GM19455 (cell line): ENCODE measurements around the gene KIAA1958.
A peak's percentile ranks its signal among the peaks of the same experiment; 100 is the strongest.
"Not testable (repeated sequence)": the region's sequence is repeated elsewhere in the genome, so short reads cannot be mapped to it uniquely, and the experiment has no call there.

ENCODE experiments used
- ATAC-seq: cut with Tn5 transposase; IDR thresholded peaks from one replicate; pipeline ENCODE4 v1.9.1; 2021; ENCODE audit not compliant: unreplicated experiment

The KIAA1958 gene

GRCh38 chr9:112586599-112587155 lies 100.0 kb downstream of the KIAA1958 start:
- no peak for ATAC-seq

DNA sequence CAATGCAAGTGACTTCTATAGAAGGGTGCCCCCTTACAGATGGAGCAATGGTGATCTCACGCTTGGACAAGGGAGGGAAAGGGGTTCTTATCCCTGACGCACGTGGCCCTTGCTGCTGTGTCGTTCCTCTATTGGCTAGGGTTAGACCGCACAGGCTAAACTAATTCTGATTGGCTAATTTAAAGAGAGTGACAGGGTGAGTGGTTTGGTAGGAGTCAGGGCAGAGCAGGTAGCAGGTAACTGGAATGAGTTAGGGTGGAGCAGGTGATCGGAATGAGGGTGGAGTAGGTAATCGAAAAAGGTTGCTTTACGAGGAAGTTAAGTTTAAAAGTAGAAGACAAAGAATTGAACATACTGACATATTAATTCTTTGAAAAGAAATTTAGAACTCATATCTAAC lies 105.2 kb downstream of the KIAA1958 start:
- ATAC-seq: not testable (repeated sequence)

DNA sequence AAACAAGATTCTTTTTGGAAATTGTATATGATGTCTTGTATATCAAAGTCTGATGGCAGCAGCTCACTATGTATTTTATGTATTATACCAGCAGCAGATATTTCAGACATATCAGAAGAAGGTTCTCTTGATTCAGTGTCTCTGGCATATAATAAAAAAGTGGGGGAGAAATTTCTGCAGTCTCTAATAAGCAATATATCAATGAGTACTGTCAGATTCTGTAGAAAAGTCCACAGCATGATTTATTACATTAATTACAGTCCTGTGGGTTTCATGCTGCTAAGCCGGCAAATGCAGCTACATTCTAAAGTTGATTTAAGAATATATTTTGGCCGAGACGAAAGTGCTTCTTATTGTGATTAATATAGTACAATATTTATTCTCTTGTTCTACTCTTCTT lies 113.1 kb downstream of the KIAA1958 start:
- ATAC-seq: no peak

DNA sequence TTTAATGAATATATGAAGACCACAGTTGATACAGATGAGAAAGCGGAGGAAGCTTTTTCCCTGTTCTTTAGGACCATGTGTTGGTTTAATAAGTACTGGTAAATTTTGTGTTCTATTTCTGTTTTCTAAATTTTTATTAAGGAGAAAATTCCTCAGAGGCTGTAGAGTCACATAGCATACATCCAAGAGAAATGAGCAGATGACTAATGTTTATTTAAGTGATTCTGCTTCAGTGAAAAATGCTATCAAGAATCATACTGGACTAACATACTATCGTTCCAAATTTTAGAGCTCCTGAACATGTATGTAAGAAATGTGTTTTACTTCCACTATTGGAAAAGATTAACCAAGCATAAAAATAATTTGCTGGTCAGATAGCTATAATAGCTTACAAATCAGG lies 115.0 kb downstream of the KIAA1958 start:
- ATAC-seq: no peak

DNA sequence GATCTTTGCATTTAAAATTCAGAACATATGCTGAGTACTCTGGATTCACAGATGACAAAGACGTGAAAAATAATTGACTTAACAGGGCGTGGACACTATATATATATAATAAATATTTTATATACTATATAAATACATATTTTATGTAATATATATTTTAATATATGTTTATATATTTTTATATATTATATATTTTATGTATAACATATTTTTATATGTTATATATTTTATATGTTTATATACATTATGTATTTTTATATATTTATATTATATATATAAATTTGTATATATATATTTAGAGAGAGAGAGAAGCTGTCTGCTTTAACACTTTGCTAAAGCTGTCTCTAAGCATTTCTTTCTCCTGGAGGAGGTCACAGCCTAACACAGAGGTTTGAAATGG lies 118.2 kb downstream of the KIAA1958 start:
- ATAC-seq: no peak

- peak; percentile 97 for ATAC-seq
Observed at GRCh38 chr9:112605518-112605917, 118.9 kb downstream of the KIAA1958 start.

GRCh38 chr9:112605963-112606699 lies 119.5 kb downstream of the KIAA1958 start:
- ATAC-seq: peak; percentile 13

DNA sequence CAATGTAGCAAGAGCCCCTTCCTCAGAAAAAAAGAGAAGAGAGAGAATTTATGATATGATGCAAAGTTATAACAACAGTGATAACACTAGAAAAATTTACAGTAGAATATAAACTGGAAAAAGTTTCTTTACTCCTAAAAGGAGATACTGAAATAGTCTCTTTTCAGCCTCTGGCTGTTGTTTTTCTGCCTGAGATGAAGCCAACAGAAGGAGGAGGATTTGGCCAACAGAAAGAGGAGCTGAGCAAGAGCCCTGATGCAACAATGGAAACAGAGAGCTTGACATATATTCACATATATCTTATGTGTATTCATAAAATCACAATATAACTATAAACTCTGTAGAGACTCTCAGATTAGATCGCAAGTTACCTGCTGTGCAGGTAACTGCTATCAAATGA lies 122.2 kb downstream of the KIAA1958 start:
- no peak for ATAC-seq

GRCh38 chr9:112615584-112616266 lies 129.1 kb downstream of the KIAA1958 start:
- ATAC-seq: no peak

DNA sequence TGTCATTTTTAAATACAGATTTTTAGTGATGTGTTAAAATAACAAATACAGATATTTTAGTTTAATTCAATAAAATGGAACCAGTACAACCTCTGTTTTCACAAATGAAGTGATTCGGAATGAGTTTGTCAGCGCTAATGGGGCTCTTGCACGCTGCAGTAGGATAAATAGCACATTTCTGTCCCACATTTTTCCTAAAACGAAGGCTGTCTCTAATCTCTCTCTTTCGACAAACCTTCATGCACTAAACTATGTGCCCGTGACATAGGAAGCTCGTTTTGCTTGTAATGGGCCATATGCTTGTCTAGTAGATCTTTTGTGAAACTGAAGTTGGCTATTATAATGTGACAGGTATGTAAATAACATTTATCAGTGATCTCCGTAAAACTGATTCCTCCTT lies 130.7 kb downstream of the KIAA1958 start:
- no peak for ATAC-seq

DNA sequence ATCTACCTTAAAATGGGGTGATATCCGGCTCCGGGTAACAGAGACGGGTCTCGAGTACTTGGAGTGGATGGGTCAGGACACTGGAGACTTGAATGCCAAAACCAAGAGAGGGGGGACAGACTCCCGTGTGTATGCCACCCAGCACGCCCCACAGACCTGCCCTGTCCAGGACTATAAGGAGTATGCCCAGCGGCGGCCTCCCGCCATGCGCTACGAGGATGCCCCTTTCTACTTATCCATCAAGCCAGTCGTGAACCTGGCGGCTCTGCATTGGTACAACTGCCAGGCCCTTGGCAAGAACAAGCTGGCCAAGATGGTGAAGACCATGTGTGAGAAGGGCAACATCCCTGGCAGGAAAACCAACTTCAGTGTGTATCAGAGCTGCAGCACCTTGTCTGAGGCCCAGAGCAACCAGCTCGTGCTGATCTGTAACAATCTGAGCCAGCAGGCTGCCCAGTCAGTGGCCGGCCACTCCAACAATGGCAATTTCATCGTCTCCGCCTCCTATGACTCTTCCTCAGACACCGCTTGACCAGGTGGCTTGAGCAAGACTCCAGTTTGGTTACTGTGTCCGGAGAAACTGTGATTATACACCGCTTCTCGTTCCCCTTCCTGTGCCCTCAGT lies 131.9 kb downstream of the KIAA1958 start:
- ATAC-seq: no peak

DNA sequence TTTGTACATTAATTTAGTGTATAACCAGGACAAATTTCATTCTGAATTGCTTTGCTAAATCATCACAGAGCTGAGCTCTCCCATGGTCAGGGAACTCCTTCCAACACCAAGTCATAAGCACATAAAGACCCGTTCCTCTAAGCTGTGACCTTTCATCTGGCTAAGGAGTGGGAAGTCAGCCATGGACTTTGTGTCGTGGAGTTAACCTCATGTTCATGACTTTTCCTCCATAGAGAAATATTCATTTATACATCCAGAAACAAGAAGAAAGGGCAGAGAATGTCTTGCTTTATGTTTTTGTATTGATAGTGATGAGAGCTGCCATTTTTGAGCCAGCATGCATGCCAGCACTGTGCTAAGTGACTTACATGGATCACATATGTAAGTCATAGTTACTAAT lies 133.8 kb downstream of the KIAA1958 start:
- no peak for ATAC-seq

- ATAC-seq: no peak
Observed at GRCh38 chr9:112621018-112621655, 134.5 kb downstream of the KIAA1958 start.

DNA sequence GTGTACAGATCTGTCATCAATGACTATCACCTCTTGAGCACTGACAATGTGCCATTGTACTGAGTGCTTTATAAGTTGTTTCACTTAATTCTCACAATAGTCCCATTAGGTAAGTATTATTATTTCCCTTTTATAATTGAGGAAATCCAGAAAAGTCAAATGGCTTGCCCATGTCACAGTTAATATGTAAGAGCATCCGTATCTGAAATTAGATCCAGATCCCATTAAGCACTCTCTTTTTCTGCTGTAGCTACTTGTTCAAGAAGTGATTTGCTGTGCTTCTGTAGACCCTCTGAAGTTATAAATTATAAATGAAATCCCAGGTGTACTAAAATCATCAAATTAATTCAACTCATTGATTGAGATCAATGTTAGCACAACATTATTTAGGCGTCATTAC lies 136.6 kb downstream of the KIAA1958 start:
- ATAC-seq: no peak

- ATAC-seq: no peak
Observed at GRCh38 chr9:112624711-112625707, 138.4 kb downstream of the KIAA1958 start.

- no peak for ATAC-seq
Observed at GRCh38 chr9:112629671-112630485, 143.3 kb downstream of the KIAA1958 start.

GRCh38 chr9:112631313-112632070 lies 144.9 kb downstream of the KIAA1958 start:
- ATAC-seq: no peak

DNA sequence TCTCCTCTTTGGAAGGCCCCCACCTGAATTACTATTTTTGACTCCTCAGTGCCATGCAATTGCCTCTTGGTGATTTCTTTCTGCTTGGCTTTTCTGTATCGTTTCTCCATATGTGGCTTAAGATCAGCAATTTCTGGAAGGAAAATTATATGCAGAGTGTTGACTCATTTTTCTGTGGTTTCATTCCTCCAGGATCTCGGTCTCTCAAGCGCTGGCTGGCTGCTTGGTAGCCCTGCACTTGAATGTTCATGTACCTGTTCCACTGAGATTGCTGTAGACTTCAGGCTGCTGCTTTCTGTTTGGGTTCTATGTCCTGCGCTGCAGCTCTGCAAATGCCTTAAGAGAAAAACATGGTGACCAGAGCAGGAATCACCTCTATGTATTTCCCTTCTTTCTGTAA lies 153.7 kb downstream of the KIAA1958 start:
- no peak for ATAC-seq

- no peak for ATAC-seq
Observed at GRCh38 chr9:112642126-112642525, 155.5 kb downstream of the KIAA1958 start.
